PFSK-1 (cell line): ENCODE results near the gene ZNF592.

Experiments used
- POLR2AphosphoS5 ChIP-seq: IDR thresholded peaks from 2 replicates; pipeline ENCODE4 v1.6.1; 2012; ENCODE audit warnings: low read depth, mild to moderate bottlenecking, control low read depth, low read length, moderate library complexity
- SIN3A ChIP-seq: IDR thresholded peaks from 2 replicates; pipeline ENCODE4 v1.6.1; 2012; ENCODE audit warnings: mild to moderate bottlenecking, low read length, moderate library complexity, borderline replicate concordance; ENCODE audit not compliant: insufficient read depth
- TAF1 ChIP-seq: IDR thresholded peaks from 2 replicates; pipeline ENCODE4 v1.6.1; 2012; ENCODE audit warnings: low read length, control low read depth, borderline replicate concordance; ENCODE audit not compliant: insufficient read depth

GRCh38 chr15:84780492-84780891 lies 32.1 kb downstream of the ZNF592 start:
- TF ChIP-seq POLR2AphosphoS5 (no peak), TAF1 (no peak), SIN3A (no peak)
